Stimulated activated CD4-positive, alpha-beta T cell treated with anti-CD3 and anti-CD28 coated beads, TNF-alpha, amount 100 ng/mL, for 4 hours (primary cell): ENCODE results near the gene FJX1.
A peak's percentile ranks its signal among the peaks of the same experiment; 100 is the strongest.

Source experiments
- DNase-seq, 3 experiments: peaks; one replicate each; pipeline ENCODE4 v3.0.0-alpha.2; 2020; ENCODE audit warnings: low read depth in 3 of 3

FJX1 gene

DNA sequence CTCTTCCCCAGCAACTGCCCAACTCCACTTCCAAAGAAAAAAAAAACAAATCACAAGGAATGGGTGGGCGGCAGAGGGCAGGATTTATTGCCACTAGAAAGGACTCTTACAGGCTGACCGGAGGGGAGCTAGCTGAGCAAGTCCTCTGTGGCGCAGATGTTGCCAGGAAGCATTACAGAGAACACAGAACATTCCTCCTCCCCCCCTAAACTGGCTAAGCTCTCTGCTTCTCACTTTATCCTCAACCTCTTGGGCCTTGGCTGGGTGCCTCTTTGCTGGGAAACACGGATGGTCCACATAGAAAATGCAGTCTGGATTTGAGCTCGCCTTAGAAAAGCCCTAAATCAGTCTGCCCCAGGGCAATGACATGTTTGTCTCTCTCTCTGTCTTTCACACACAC lies 12.6 kb upstream of the FJX1 start:
- DNase-seq, result no peak

DNA sequence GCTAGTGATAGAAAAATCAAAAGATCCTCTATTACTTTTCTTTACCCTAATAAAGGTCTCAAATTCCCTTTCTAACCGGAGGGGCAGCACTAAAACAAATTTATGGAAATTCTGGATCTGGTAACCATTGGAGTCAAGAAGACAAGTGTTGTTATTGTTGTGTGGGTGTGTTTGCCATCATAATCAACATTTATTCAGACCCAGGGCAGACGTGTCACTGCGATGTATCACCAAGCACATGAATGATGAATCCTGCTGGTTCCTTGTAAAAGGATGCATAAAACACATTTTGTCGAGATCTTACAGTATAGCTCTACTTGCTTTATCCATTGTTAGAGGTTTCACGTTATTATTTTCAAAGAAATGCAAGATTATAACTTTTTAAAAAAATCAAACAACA lies 12.1 kb upstream of the FJX1 start:
- no peak for DNase-seq

- DNase-seq, result no peak
Observed at GRCh38 chr11:35608502-35608901, 9.8 kb upstream of the FJX1 start.

GRCh38 chr11:35609656-35610055 lies 8.6 kb upstream of the FJX1 start:
- DNase-seq, result no peak

GRCh38 chr11:35610631-35611030 lies 7.6 kb upstream of the FJX1 start:
- DNase-seq, result no peak

GRCh38 chr11:35611741-35612140 lies 6.5 kb upstream of the FJX1 start:
- DNase-seq, result no peak

GRCh38 chr11:35614939-35615569 lies 3.2 kb upstream of the FJX1 start:
- no peak for DNase-seq

DNA sequence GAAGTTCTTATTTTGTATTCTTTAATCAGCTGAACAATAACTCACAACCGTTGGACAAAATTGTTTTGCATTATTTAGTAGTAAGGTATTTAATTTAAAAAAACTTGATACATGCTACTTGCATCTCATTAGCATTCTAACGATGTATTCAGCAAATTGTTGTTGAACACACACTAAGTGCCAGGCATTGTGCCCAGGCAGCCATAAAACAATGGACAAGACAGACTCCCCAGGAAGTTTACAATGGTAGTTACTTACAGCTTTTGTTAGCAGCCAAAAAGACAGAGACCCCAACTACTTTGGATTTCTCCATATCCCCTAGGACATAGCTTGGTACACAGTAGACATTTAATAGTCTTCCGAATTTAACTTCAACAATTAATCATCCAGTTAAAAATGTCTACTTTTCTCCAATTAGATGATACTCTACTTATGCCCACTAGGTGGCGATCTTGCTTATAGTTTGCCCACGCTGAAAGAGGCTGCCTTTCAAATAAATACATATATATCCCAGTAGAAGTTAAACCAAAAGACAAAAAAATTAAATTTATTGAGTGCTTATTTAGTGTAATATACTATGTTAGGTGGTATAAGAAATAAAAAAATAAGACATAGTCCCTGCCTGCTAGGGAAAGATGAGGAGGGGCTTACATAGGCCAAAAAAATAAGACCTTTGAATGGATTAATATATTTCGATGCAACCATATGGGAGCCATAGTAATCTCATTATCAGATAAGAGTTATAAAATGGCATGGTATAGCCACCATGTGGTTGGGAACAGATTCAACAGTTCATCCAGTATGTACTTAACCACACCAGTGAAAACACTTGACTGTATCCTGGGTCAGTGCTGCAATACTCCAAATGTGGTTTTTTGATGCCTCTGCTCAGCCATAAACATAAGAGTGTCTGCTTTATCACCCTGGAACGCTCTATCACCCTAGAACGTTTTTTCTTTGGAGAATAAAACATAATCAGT lies 2.0 kb upstream of the FJX1 start:
- DNase-seq, result no peak

DNA sequence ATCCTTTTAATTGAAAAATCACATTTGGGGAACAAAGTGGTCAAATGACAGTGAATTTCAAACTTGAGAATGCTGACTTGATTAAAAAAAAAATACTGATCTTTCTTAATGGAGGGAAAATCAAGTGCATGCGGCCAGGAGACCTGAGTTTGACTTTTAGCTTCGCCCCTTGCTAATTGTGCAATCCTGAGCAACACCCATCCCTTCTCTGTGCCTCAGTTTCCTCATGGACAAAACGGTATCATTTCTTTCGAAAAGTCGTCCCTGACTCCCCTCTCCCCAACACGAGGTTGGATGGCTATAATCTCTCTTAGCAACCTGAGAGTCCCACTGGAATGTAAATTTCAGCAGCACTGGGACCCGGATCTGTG lies 959 bp upstream of the FJX1 start:
- no peak for DNase-seq

DNA sequence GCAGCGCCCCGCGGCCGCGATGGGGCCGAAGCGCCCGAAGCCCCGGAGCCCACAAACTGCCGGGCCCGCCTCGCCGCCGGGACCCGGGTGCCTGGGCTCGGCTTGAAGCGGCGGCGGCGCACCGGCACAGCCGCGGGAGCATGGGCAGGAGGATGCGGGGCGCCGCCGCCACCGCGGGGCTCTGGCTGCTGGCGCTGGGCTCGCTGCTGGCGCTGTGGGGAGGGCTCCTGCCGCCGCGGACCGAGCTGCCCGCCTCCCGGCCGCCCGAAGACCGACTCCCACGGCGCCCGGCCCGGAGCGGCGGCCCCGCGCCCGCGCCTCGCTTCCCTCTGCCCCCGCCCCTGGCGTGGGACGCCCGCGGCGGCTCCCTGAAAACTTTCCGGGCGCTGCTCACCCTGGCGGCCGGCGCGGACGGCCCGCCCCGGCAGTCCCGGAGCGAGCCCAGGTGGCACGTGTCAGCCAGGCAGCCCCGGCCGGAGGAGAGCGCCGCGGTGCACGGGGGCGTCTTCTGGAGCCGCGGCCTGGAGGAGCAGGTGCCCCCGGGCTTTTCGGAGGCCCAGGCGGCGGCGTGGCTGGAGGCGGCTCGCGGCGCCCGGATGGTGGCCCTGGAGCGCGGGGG lies 346 bp downstream of the FJX1 start:
- peak in 2 of 3 experiments; percentile 16 to 26 for DNase-seq

GRCh38 chr11:35619116-35619854 lies 1.0 kb downstream of the FJX1 start:
- DNase-seq, result peak in 1 of 3 experiments; percentile 11

DNA sequence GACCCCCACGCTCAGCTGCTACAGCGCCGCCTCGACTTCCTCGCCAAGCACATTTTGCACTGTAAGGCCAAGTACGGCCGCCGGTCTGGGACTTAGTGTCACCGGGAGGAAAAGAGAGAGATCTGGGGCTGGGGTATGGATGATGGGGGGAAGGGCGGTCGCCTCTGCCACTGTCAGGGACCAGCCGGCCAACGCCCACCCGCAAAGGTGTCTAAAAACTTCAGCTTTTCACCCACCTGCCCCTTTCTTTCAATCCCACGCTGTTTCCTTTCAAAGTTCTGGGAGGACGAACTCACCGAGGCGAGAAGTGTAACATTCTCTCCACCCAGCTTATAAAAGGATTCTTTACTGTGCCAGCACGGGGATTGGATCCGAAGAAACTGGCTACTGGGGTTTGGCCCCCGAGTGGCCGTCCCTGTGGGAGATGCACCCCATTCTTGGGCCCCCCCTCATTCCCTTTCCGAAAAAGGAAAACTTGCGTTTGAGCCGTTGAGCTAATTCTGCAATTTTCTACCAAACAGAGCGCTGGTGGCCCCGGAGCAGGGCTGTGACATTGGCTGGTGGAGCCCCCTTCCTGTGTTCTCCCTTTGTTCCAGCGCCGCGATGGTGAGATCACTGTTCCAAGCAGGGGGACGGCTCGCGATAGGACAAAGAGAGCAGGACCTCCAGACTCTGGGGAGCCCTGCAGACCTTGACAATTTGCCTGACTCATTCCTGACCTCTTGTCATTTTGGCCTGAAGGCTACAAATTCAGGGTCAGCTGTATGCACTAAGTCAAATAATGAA lies 1.8 kb downstream of the FJX1 start:
- DNase-seq, result no peak

- no peak for DNase-seq
Observed at GRCh38 chr11:35620795-35621194, 2.5 kb downstream of the FJX1 start.

DNA sequence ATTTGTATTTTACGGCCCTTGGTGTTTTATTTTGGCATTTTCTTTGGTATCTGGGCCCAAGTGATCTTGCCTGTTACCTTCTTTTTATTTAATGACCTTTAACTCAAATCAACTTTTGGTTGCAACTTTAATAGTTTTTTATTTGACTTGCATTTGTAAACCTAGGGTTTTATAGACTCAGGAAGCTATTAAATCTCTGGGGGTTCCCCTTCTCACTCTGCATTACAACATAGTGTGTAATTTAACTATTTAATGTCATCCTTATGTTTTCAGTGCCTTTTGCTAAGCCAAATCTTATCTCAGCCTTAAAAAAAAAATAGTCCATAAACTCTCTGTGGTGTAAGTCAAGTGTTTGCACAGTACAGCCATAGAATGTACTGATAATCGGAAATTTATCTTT lies 3.4 kb downstream of the FJX1 start:
- DNase-seq, result no peak

GRCh38 chr11:35622070-35622469 lies 3.8 kb downstream of the FJX1 start:
- DNase-seq, result no peak

DNA sequence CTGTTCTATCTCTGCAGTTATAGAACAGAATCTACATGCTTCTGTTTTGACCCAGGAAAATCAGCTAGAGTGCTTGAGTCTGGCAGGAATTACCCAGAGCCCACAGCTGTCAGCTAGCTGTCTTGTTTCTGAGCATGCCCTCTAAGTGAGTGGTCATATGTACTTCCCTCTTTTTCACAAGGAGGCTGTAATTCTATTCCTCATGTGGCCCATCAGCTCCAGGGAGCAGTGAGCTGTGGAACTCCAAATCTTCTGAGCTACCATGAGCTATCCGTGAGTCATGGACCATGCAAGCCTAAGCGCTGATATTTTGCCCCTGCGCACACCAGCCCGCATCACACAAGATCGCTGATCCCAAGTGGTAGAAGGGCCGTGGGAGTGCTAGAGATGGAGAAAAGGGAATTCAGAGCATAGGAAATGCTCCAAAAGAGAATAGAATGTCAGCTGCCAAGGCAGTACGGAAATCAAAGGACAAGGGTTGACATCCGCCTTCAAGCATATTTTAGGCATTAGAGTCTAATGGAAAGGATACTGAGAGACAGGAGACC lies 5.4 kb downstream of the FJX1 start:
- no peak for DNase-seq

DNA sequence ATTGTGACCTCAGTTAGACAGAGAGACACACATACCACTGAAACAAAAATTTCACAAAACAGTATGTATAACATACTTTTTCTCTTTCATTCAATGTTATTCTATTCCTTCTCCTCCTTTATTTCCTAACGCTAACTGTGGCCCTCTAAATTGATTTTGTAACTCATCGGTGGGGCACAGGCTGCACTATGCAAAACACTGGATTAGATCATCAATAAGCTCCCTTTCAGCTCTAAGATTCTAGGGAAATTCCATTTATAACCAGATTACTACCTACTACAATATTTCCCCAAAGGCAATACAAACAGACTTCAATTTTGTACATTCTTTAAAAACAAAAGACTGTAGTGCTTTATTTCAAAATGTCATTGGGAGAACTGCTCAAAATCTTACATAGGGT lies 6.1 kb downstream of the FJX1 start:
- no peak for DNase-seq

GRCh38 chr11:35624781-35625180 lies 6.5 kb downstream of the FJX1 start:
- DNase-seq, result no peak

DNA sequence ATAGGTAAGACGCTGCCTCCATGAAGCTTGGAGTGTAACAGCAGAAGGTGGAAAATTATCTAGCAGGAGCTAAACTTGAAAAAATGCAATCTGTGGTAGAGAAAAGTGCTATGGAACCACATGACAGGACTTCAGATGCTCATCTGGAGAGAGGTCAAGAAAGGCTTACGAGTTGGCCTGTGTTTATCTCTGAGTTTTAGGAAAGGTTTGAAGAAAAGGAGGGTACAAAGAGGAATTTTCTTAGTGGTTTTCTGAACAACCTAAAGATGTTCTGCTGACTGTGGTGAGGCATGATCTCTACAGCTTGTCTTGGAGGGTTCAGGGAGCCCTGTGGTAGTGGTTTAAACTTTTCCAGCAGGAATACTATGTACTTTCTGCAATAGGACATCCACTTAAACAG lies 8.2 kb downstream of the FJX1 start:
- no peak for DNase-seq

DNA sequence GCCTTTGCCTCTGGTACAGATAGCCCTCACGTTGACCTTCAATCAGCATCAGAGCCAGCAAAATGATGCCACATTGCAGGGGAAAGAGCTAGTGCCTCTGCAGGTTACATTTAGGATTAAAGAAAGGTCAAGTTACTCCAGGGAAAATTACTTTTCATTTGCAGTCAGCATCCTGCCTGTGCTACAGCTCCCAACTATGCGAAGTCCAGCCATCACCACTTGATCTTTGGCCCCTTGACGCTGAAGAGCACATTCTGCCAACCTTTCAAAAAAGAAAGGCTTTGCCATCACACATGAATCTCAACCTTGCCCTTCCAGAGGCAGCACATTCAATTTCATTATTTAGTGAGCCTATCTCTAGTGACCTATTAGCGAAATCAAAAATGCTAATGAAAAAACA lies 11.3 kb downstream of the FJX1 start:
- no peak for DNase-seq

GRCh38 chr11:35629914-35630313 lies 11.7 kb downstream of the FJX1 start:
- DNase-seq, result no peak
